ENCODE data around the gene EXT2. TPM values are rescaled to one million over a fixed set of nuclear protein-coding genes. Genes with fewer than 3 reads are reported as not detected.

The EXT2 gene
- total RNA-seq, 1 donor from 2014 or later, result 48.1 TPM

- no peak for DNase-seq (ENCODE audit: low spot score)
Observed at GRCh38 chr11:44165432-44165831, 70.0 kb downstream of the EXT2 start.

GRCh38 chr11:44167046-44167445 lies 71.6 kb downstream of the EXT2 start:
- DNase-seq (ENCODE audit: low spot score), result no peak

- no peak for DNase-seq (ENCODE audit: low spot score)
Observed at GRCh38 chr11:44171518-44171917, 76.0 kb downstream of the EXT2 start.

GRCh38 chr11:44172966-44173365 lies 77.5 kb downstream of the EXT2 start:
- DNase-seq (ENCODE audit: low spot score), result no peak

- DNase-seq (ENCODE audit: low spot score), result no peak
Observed at GRCh38 chr11:44174842-44175241, 79.4 kb downstream of the EXT2 start.

GRCh38 chr11:44176546-44177213 lies 81.2 kb downstream of the EXT2 start:
- DNase-seq (ENCODE audit: low spot score), result no peak

- no peak for DNase-seq (ENCODE audit: low spot score)
Observed at GRCh38 chr11:44177905-44178304, 82.4 kb downstream of the EXT2 start.

- DNase-seq (ENCODE audit: low spot score), result no peak
Observed at GRCh38 chr11:44178381-44178780, 82.9 kb downstream of the EXT2 start.

GRCh38 chr11:44179173-44179572 lies 83.7 kb downstream of the EXT2 start:
- no peak for DNase-seq (ENCODE audit: low spot score)

- DNase-seq (ENCODE audit: low spot score), result no peak
Observed at GRCh38 chr11:44180107-44180506, 84.6 kb downstream of the EXT2 start.

GRCh38 chr11:44185522-44185921 lies 90.0 kb downstream of the EXT2 start:
- DNase-seq (ENCODE audit: low spot score), result no peak

GRCh38 chr11:44186321-44186930 lies 90.9 kb downstream of the EXT2 start:
- DNase-seq (ENCODE audit: low spot score), result no peak

GRCh38 chr11:44188643-44189042 lies 93.2 kb downstream of the EXT2 start:
- DNase-seq (ENCODE audit: low spot score), result no peak

GRCh38 chr11:44189986-44190882 lies 94.8 kb downstream of the EXT2 start:
- no peak for DNase-seq (ENCODE audit: low spot score)

GRCh38 chr11:44190883-44191230 lies 95.4 kb downstream of the EXT2 start:
- DNase-seq (ENCODE audit: low spot score), result no peak

- DNase-seq (ENCODE audit: low spot score), result no peak
Observed at GRCh38 chr11:44191322-44192016, 96.0 kb downstream of the EXT2 start.

- no peak for DNase-seq (ENCODE audit: low spot score)
Observed at GRCh38 chr11:44192017-44192385, 96.5 kb downstream of the EXT2 start.

- DNase-seq (ENCODE audit: low spot score), result no peak
Observed at GRCh38 chr11:44192462-44193100, 97.1 kb downstream of the EXT2 start.

- DNase-seq (ENCODE audit: low spot score), result no peak
Observed at GRCh38 chr11:44193856-44194255, 98.4 kb downstream of the EXT2 start.

GRCh38 chr11:44198146-44198724 lies 102.8 kb downstream of the EXT2 start:
- no peak for DNase-seq (ENCODE audit: low spot score)

GRCh38 chr11:44199298-44199697 lies 103.8 kb downstream of the EXT2 start:
- DNase-seq (ENCODE audit: low spot score), result no peak

All from ureter (tissue), 1 donor.